Measurements from ENCODE around the gene MUL1.
"Not testable (repeated sequence)": the region's sequence is repeated elsewhere in the genome, so short reads cannot be mapped to it uniquely, and the experiment has no call there.

MUL1 gene

GRCh38 chr1:20530901-20531300 lies 22.9 kb upstream of the MUL1 start:
- Mint-ChIP-seq H3K27me3 (peaks cover 38% of the 10 kb centered on the region), H3K4me1 (no peaks in the 10 kb centered on the region)

DNA sequence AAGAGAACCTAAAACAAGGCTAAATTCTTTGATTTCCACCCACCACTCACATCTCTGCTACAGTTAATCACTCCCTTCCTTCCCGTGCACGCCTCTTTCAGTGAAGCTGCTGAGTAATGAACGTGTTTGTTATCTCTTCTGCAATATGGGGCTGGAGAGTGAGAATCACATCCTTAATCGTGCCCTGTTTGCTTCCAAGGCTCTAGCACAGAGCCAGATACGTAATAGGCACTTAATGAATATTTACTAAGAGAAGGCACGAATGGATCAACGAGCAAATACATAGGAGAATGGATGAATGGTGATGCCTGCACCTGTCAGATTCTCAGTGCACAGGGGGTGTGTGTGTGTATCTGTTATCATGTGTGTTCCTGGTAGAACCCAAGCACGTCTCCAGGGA lies 22.4 kb upstream of the MUL1 start:
- no peaks in the 10 kb centered on the region for H3K9me3 Mint-ChIP-seq
- H3K27ac Mint-ChIP-seq, result no peak overlapping the region
- H3K4me1 Mint-ChIP-seq, result no peaks in the 10 kb centered on the region
- H3K36me3 Mint-ChIP-seq, result no peaks in the 10 kb centered on the region
- DNase-seq (ENCODE audit: low spot score in 2 of 2), result no peak
- H3K4me3 Mint-ChIP-seq, result no peak overlapping the region
- no peak for ATAC-seq (ENCODE audit: low read depth)
- peaks cover 36% of the 10 kb centered on the region for H3K27me3 Mint-ChIP-seq

More at GRCh38 chr1:20530901-20531300, 22.9 kb upstream of the MUL1 start:
- Mint-ChIP-seq H3K4me3 (no peak overlapping the region), H3K9me3 (no peaks in the 10 kb centered on the region), H3K27ac (no peak overlapping the region), H3K36me3 (no peaks in the 10 kb centered on the region)
- DNase-seq (ENCODE audit: low spot score in 2 of 2), result no peak
- ATAC-seq (ENCODE audit: low read depth), result no peak

GRCh38 chr1:20528221-20528620 lies 20.3 kb upstream of the MUL1 start:
- H3K27ac Mint-ChIP-seq, result no peak overlapping the region
- H3K9me3 Mint-ChIP-seq, result no peaks in the 10 kb centered on the region
- peaks cover 25% of the 10 kb centered on the region for H3K27me3 Mint-ChIP-seq
- H3K36me3 Mint-ChIP-seq, result no peaks in the 10 kb centered on the region
- no peak for DNase-seq (ENCODE audit: low spot score in 2 of 2)
- no peak overlapping the region for H3K4me3 Mint-ChIP-seq
- no peaks in the 10 kb centered on the region for H3K4me1 Mint-ChIP-seq
- no peak for ATAC-seq (ENCODE audit: low read depth)

GRCh38 chr1:20526267-20526666 lies 18.3 kb upstream of the MUL1 start:
- no peak overlapping the region for H3K4me3 Mint-ChIP-seq
- peaks cover 19% of the 10 kb centered on the region for H3K27me3 Mint-ChIP-seq
- DNase-seq (ENCODE audit: low spot score in 2 of 2) (no peak), ATAC-seq (ENCODE audit: low read depth) (no peak)
- no peak overlapping the region for H3K27ac Mint-ChIP-seq
- peaks cover 3% of the 10 kb centered on the region for H3K4me1 Mint-ChIP-seq
- no peaks in the 10 kb centered on the region for H3K36me3 Mint-ChIP-seq
- H3K9me3 Mint-ChIP-seq, result no peaks in the 10 kb centered on the region

DNA sequence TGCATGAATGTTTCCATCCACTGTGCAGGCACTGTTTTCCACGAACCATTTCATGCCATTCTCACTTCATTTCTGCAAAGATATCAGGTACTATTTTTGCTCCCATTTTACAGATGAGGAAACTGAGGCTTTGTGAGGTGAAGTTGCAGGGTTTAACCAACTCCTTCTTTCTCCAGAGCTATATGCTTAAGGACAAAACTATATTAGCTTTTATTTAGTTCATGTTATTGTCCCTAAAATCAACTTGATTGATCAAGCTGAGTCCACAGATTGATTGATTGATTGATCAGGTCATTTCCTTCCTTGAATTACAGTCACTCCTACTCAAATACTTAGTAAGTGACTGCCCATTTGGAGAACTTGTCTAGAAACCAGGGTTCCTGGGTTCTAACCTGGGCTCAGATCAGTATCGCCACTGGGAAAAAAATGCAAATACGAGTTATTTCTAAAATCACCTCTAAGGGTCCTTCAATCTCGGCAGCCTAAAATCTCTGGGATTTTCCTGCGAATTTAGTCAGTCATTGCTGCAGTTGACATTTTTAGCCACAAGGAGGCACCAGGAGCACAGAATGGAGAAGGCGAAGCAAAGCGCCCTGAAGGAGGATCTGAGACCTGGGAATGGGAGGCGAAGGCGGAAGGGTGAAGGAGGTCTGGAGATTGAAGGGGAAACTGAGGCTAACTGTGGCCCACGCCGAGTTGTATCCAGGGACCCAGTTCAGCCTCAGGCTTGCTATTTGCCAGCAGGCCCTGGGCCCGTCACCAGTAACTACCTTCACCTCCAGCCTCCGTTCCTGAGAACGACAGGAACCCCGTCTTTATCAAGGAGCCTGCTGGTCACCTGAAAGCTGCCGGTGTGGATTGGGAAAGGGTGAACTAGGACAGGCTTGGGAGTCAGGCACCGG lies 14.3 kb upstream of the MUL1 start:
- Mint-ChIP-seq H3K27me3 (peaks cover 10% of the 10 kb centered on the region), H3K9me3 (no peaks in the 10 kb centered on the region), H3K4me1 (peaks cover 3% of the 10 kb centered on the region), H3K27ac (no peak overlapping the region), H3K4me3 (no peak overlapping the region), H3K36me3 (no peaks in the 10 kb centered on the region)
- DNase-seq (ENCODE audit: low spot score in 2 of 2), result peak; percentile 62 to 71
- peak; percentile 47 for ATAC-seq (ENCODE audit: low read depth)

- H3K27me3 Mint-ChIP-seq, result peaks cover 14% of the 10 kb centered on the region
- not testable (repeated sequence) for H3K4me3 Mint-ChIP-seq; DNase-seq (ENCODE audit: low spot score in 2 of 2); H3K9me3 Mint-ChIP-seq; H3K27ac Mint-ChIP-seq; ATAC-seq (ENCODE audit: low read depth); H3K4me1 Mint-ChIP-seq; H3K36me3 Mint-ChIP-seq
These were observed 11.8 kb upstream of the MUL1 start for GRCh38 chr1:20519609-20520262.

- H3K4me3 Mint-ChIP-seq, result no peak overlapping the region
- H3K36me3 Mint-ChIP-seq, result peaks cover 2% of the 10 kb centered on the region
- no peak for DNase-seq (ENCODE audit: low spot score in 2 of 2)
- H3K9me3 Mint-ChIP-seq, result no peaks in the 10 kb centered on the region
- peaks cover 9% of the 10 kb centered on the region for H3K27me3 Mint-ChIP-seq
- peaks cover 15% of the 10 kb centered on the region for H3K4me1 Mint-ChIP-seq
- no peak overlapping the region for H3K27ac Mint-ChIP-seq
- no peak for ATAC-seq (ENCODE audit: low read depth)
These were observed 3.8 kb upstream of the MUL1 start for GRCh38 chr1:20511518-20512428.

GRCh38 chr1:20508411-20508771 lies 440 bp upstream of the MUL1 start:
- Mint-ChIP-seq H3K4me3 (peak overlapping the region; percentile 86), H3K9me3 (no peaks in the 10 kb centered on the region), H3K4me1 (peaks cover 21% of the 10 kb centered on the region), H3K27me3 (peaks cover 1% of the 10 kb centered on the region), H3K36me3 (peaks cover 6% of the 10 kb centered on the region), H3K27ac (peak overlapping the region; percentile 88)
- ATAC-seq (ENCODE audit: low read depth), result no peak
- DNase-seq (ENCODE audit: low spot score in 2 of 2), result no peak

DNA sequence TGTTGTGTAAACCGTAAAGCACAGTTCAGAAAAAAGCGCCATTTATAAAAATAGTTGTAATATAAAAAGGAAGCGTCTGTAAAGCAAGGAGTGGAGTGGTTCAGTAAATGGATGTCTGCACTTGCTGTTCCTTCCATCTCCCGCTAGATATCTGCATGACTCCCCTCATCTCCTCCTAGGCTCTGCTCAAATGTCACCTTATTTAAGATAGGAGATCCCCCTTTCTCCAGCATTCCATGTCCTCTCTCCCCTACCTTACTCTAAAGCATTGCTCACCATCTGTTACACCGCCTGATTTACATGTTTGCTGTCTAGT lies 745 bp downstream of the MUL1 start:
- no peak for DNase-seq (ENCODE audit: low spot score in 2 of 2)
- Mint-ChIP-seq H3K4me1 (peaks cover 21% of the 10 kb centered on the region), H3K9me3 (no peaks in the 10 kb centered on the region), H3K27ac (peak overlapping the region; percentile 88), H3K27me3 (no peaks in the 10 kb centered on the region), H3K36me3 (peaks cover 6% of the 10 kb centered on the region), H3K4me3 (peak overlapping the region; percentile 86)
- ATAC-seq (ENCODE audit: low read depth), result peak; percentile 54

DNA sequence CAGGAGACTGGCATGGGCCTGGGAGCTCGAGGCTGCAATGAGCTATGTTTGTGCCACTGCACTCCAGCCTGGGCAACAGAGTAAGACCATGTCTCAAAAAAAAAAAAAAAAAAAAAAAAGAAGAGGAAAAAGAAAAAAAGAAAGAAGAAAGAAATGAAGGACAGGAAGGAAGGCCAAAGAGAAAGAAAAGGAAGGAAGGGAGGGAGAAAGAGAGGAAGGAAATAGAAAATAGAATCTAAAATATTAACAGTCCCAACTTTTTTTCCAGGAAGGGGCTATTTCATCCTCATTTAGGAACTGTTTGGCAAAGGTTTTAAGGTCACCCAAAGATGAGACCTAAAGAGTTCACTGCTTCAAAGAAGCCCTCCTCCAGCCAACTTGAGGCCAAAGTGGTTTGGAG lies 2.5 kb downstream of the MUL1 start:
- peaks cover 12% of the 10 kb centered on the region for H3K4me1 Mint-ChIP-seq
- no peaks in the 10 kb centered on the region for H3K27me3 Mint-ChIP-seq
- peaks cover 12% of the 10 kb centered on the region for H3K36me3 Mint-ChIP-seq
- no peaks in the 10 kb centered on the region for H3K9me3 Mint-ChIP-seq
- no peak overlapping the region for H3K27ac Mint-ChIP-seq
- no peak for ATAC-seq (ENCODE audit: low read depth)
- no peak for DNase-seq (ENCODE audit: low spot score in 2 of 2)
- no peak overlapping the region for H3K4me3 Mint-ChIP-seq

DNA sequence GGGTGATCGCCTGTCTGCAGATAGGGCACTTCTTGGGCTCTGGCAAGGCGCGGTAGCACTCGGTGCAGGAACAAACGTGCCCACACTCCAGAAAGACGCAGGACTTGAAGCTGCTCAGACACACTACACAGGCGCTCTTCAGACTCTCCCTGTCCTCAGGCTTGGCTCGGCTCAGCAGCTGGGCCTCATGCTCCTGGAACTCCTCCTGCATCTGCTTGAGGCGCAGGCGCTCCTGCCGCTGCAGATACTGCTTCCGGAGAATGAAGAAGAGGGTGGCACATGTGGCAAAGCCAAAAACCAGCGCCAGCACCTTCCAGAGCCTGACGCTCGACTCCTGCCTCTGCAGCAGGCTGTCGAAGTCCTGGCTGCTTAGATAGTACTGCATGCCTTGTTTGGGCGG lies 7.2 kb downstream of the MUL1 start:
- ATAC-seq (ENCODE audit: low read depth) (no peak), DNase-seq (ENCODE audit: low spot score in 2 of 2) (no peak)
- Mint-ChIP-seq H3K27me3 (no peaks in the 10 kb centered on the region), H3K4me1 (peaks cover 6% of the 10 kb centered on the region), H3K9me3 (no peaks in the 10 kb centered on the region), H3K36me3 (peaks cover 18% of the 10 kb centered on the region), H3K4me3 (no peak overlapping the region), H3K27ac (no peak overlapping the region)

- H3K36me3 Mint-ChIP-seq, result peaks cover 17% of the 10 kb centered on the region
- no peaks in the 10 kb centered on the region for H3K27me3 Mint-ChIP-seq
- no peak overlapping the region for H3K27ac Mint-ChIP-seq
- DNase-seq (ENCODE audit: low spot score in 2 of 2) (no peak), ATAC-seq (ENCODE audit: low read depth) (no peak)
- no peaks in the 10 kb centered on the region for H3K9me3 Mint-ChIP-seq
- no peak overlapping the region for H3K4me3 Mint-ChIP-seq
- peaks cover 4% of the 10 kb centered on the region for H3K4me1 Mint-ChIP-seq
These were observed 8.2 kb downstream of the MUL1 start for GRCh38 chr1:20499718-20500117.

DNA sequence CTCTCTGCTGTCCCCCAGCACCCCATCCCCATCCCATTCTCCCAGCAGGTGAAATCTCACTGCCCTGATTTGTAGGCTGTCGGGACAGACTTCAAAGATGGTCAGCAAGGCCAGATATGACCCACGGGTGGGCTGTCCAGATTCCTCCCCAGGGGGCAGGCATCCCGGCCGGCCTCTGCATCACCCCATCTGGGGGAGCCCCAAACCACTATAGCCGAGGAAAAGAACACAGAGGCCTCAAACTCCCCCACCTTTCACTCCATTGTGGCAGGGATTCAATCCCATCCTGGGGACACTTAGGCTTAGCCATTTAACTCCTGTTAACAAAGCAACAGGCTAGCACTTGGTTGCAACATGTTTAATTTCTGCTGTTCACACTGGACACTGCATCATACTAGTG lies 8.8 kb downstream of the MUL1 start:
- Mint-ChIP-seq H3K27ac (no peak overlapping the region), H3K4me3 (no peak overlapping the region), H3K4me1 (peaks cover 2% of the 10 kb centered on the region), H3K9me3 (no peaks in the 10 kb centered on the region), H3K27me3 (no peaks in the 10 kb centered on the region), H3K36me3 (peaks cover 15% of the 10 kb centered on the region)
- no peak for ATAC-seq (ENCODE audit: low read depth)
- no peak for DNase-seq (ENCODE audit: low spot score in 2 of 2)

- Mint-ChIP-seq H3K4me3 (no peak overlapping the region), H3K4me1 (peaks cover 1% of the 10 kb centered on the region), H3K27ac (no peak overlapping the region), H3K36me3 (peaks cover 13% of the 10 kb centered on the region), H3K9me3 (no peaks in the 10 kb centered on the region), H3K27me3 (no peaks in the 10 kb centered on the region)
- DNase-seq (ENCODE audit: low spot score in 2 of 2), result no peak
- ATAC-seq (ENCODE audit: low read depth), result no peak
These were observed 9.8 kb downstream of the MUL1 start for GRCh38 chr1:20498116-20498515.
